Body of pancreas (tissue), 4 donors: ENCODE results near the gene HOXD12.

ENCODE experiments used
- POLR2A ChIP-seq, 3 donors: fragments of 450-650 bp; IDR thresholded peaks; one replicate each; pipeline ENCODE4 v1.6.1; 2016; ENCODE audit warnings: antibody characterized with exemption in 3 of 3, mild to moderate bottlenecking in 2 of 3
- TF ChIP-seq, protein P1 (sequence below), 7 experiments: fragments of 450-650 bp in 4 of 7; fragments of 200-600 bp in 3 of 7; sonication (generic) in 3 of 7; IDR thresholded peaks; one replicate each; pipeline ENCODE4 v1.5.1; 2016 to 2019; ENCODE audit warnings: antibody characterized with exemption in 7 of 7

DNA sequence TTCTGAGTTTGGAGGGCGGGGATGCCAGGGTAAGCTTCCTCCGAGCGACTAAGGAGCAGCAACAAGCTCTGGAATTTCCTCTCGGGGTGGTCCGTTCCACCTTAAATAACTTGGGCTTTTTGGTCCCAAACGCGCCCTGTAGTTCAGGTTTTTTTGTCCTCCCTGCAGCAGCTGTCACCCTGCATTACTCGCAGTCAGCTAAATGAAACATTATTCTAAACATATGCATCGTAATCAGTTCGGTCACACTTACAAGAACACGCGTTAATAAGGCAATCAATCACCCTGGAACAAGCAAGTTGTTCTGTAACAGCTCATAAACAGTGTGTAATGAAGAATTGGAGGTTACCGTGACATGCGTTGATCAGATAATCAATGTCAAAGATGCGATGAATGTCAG lies 24.1 kb upstream of the HOXD12 start:
- TF ChIP-seq, protein P1, sequence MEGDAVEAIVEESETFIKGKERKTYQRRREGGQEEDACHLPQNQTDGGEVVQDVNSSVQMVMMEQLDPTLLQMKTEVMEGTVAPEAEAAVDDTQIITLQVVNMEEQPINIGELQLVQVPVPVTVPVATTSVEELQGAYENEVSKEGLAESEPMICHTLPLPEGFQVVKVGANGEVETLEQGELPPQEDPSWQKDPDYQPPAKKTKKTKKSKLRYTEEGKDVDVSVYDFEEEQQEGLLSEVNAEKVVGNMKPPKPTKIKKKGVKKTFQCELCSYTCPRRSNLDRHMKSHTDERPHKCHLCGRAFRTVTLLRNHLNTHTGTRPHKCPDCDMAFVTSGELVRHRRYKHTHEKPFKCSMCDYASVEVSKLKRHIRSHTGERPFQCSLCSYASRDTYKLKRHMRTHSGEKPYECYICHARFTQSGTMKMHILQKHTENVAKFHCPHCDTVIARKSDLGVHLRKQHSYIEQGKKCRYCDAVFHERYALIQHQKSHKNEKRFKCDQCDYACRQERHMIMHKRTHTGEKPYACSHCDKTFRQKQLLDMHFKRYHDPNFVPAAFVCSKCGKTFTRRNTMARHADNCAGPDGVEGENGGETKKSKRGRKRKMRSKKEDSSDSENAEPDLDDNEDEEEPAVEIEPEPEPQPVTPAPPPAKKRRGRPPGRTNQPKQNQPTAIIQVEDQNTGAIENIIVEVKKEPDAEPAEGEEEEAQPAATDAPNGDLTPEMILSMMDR (IDR thresholded peaks at IDR 0.05), result no peak
- TF ChIP-seq POLR2A (IDR thresholded peaks at IDR 0.05), result no peak
